Prostate gland (tissue), 2 donors: Measurements from ENCODE around the gene ENTPD5. TPM values are rescaled to one million over a fixed set of nuclear protein-coding genes. Genes with fewer than 3 reads are reported as not detected.

Experiments used
- DNase-seq: peaks from one replicate; pipeline ENCODE4 v3.0.0-alpha.2; 2019; ENCODE audit warnings: low spot score
- H3K27ac ChIP-seq, 2 donors: fragments of 200-600 bp; sonication (generic); 2 replicates each; pipeline ENCODE4 v1.5.1; 2017 to 2019
- H3K27me3 ChIP-seq: fragments of 200-600 bp; sonication (generic); replicated peaks from 2 replicates; pipeline ENCODE4 v1.5.1; 2019; ENCODE audit not compliant: insufficient read depth
- H3K36me3 ChIP-seq, 2 donors: fragments of 200-600 bp; sonication (generic); 1 replicate in 1 of 2; 2 replicates in 1 of 2; pipeline versions ENCODE4 v1.5.1 to v1.8.1; 2017 to 2019
- H3K4me1 ChIP-seq: fragments of 200-600 bp; sonication (generic); replicated peaks from 2 replicates; pipeline ENCODE4 v1.5.1; 2019
- H3K4me3 ChIP-seq, 2 donors: fragments of 200-600 bp; sonication (generic); 2 replicates each; pipeline ENCODE4 v1.5.1; 2017 to 2019
- H3K9me3 ChIP-seq: fragments of 200-600 bp; sonication (generic); 2 replicates; pipeline ENCODE4 v1.5.1; 2017
- POLR2A ChIP-seq: fragments of 450-650 bp; IDR thresholded peaks from one replicate; pipeline ENCODE4 v1.6.1; 2016; ENCODE audit warnings: antibody characterized with exemption, mild to moderate bottlenecking
- POLR2AphosphoS5 ChIP-seq: sonication (generic); formaldehyde crosslinking; IDR thresholded peaks from one replicate; pipeline ENCODE4 v1.6.1; 2017; ENCODE audit warnings: antibody characterized with exemption
- WGBS: methylation state at CpG from one replicate; pipeline ENCODE4 v1.1.5; 2018; 5-methylcytosine and 5-hydroxymethylcytosine counted together
- intact Hi-C: fragments of 100-400 bp; cut with DNase I; formaldehyde crosslinking; loops from one replicate; pipeline ENCODE4 v1.14.2; 2022
- total RNA-seq, 2 donors: library from RNA; depleted of rRNA; stranded (reverse); fragments of >200 nt; gene quantifications; one replicate each; pipeline ENCODE4 v1.1.0, GENCODE V29; 2016
- TF ChIP-seq, protein P1 (sequence below), 4 experiments: fragments of 200-600 bp in 2 of 4; fragments of 450-650 bp in 2 of 4; sonication (generic) in 2 of 4; IDR thresholded peaks; 1 replicate in 3 of 4; 2 replicates in 1 of 4; pipeline ENCODE4 v1.5.1; 2016 to 2019; ENCODE audit warnings: antibody characterized with exemption in 4 of 4, mild to moderate bottlenecking in 2 of 4, moderate library complexity in 2 of 4

Gene ENTPD5
- total RNA-seq, 2 donors from 2014 or later, result 33.4 to 63.6 TPM

DNA sequence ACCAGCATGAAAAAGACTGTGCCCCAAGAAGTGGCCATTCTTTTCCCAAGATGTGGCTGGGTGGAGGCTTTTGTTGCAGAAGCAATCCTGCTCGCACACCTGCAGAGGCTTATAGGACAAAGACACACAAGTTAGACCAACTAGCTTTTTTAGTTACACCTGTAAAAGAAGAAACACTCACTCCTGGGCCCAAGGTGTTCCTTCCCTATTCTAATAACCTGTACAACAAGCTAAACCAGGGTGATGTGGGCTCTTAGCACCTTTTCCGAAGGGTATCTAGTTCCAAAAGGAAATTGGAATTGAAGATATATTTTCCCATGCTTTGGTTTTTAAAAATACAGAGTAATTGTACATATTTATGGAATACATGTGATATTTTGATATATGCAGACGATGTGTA is 31.0 kb downstream of the ENTPD5 start:
- Histone ChIP-seq H3K4me3 (no peak overlapping the region), H3K27me3 (no peaks in the 10 kb centered on the region), H3K4me1 (peaks cover 2% of the 10 kb centered on the region), H3K36me3 (no peaks in the 10 kb centered on the region), H3K9me3 (no peaks in the 10 kb centered on the region), H3K27ac (peak overlapping the region in 1 of 2 donors; percentile 56)
- WGBS, result 57% methylated on average over 3 of the region's 3 CpGs
- TF ChIP-seq POLR2A (no peak), POLR2AphosphoS5 (peak; percentile 74)
- TF ChIP-seq, protein P1, sequence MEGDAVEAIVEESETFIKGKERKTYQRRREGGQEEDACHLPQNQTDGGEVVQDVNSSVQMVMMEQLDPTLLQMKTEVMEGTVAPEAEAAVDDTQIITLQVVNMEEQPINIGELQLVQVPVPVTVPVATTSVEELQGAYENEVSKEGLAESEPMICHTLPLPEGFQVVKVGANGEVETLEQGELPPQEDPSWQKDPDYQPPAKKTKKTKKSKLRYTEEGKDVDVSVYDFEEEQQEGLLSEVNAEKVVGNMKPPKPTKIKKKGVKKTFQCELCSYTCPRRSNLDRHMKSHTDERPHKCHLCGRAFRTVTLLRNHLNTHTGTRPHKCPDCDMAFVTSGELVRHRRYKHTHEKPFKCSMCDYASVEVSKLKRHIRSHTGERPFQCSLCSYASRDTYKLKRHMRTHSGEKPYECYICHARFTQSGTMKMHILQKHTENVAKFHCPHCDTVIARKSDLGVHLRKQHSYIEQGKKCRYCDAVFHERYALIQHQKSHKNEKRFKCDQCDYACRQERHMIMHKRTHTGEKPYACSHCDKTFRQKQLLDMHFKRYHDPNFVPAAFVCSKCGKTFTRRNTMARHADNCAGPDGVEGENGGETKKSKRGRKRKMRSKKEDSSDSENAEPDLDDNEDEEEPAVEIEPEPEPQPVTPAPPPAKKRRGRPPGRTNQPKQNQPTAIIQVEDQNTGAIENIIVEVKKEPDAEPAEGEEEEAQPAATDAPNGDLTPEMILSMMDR (IDR thresholded peaks at IDR 0.05), result no peak
- peak; percentile 47 for DNase-seq
- intact Hi-C loops, result no loop called here

DNA sequence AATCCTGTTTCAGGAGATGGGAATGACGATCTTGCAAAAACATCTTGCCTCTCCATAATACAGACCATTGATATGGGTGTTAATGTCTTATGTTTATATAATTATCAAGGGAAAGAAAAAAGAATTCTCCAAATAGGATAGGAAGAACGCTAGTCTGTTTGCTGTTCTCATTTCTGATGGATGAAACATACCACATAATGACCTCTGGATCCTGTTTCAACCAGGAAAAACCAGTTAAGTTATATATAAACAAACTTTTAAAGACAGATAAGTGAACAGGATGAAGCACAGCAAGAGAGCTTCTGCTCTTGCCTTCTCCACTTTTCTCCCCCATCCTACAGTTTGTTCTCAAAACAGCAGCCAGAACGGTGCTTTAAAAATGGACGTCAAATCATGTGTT is 41.2 kb downstream of the ENTPD5 start:
- Histone ChIP-seq H3K4me1 (no peaks in the 10 kb centered on the region), H3K27me3 (no peaks in the 10 kb centered on the region), H3K9me3 (no peaks in the 10 kb centered on the region), H3K27ac (peak overlapping the region; percentile 51 to 70), H3K4me3 (no peak overlapping the region), H3K36me3 (no peaks in the 10 kb centered on the region)
- TF ChIP-seq, protein P1 (IDR thresholded peaks at IDR 0.05), result no peak
- TF ChIP-seq POLR2AphosphoS5, result peak; percentile 24
- TF ChIP-seq POLR2A, result no peak
- intact Hi-C loops, result no loop called here
- DNase-seq, result no peak
- 27% methylated on average over 4 of the region's 4 CpGs for WGBS

DNA sequence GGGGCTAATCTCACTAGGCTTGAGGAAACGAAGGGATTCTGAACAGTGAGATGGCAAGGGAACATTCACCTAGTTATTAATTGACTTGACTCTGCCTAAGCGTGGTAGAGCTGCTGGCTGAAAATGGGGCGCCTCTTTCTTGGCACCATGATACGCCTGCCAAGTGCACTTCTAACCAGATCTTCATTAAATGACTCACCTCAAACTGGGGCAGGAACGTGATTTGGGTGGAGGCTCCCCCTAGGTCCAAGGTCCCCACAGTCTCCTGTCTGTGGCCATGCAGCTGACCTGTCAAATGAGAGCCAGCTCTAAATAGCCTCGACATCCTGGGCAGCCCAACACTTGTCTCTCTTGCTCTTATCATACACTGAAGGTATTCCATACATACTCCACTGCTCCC is 43.0 kb downstream of the ENTPD5 start:
- Histone ChIP-seq H3K36me3 (no peaks in the 10 kb centered on the region), H3K4me3 (no peak overlapping the region), H3K9me3 (no peaks in the 10 kb centered on the region), H3K27ac (no peak overlapping the region), H3K4me1 (no peaks in the 10 kb centered on the region), H3K27me3 (no peaks in the 10 kb centered on the region)
- no peak for DNase-seq
- intact Hi-C loops, result no loop called here
- TF ChIP-seq, protein P1 (IDR thresholded peaks at IDR 0.05), result no peak
- TF ChIP-seq POLR2AphosphoS5 (no peak), POLR2A (no peak)
- 79% methylated on average over 6 of the region's 6 CpGs for WGBS

DNA sequence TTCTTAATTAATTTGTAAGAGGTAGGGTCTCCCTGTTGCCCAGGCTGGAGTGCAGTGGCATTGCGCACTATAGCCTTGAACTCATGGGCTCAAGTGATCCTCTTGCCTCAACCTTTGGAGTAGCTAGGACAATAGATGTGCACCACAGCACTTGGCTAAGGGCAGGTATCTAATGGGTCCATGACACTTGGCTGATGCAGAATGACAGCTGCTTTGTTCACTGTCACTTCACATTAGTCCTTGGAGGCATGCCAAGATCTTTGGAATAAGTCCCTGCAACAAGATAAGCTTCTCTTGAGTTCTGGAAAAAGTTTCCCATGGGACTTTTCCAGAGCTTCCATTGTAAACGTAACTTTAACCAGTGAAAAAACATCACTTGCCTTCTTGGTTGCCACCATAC is 45.6 kb downstream of the ENTPD5 start:
- intact Hi-C loops, result no loop called here
- Histone ChIP-seq H3K36me3 (peaks cover 0 to 4% of the 10 kb centered on the region in 2 donors), H3K27ac (no peak overlapping the region), H3K4me1 (no peaks in the 10 kb centered on the region), H3K9me3 (no peaks in the 10 kb centered on the region), H3K4me3 (no peak overlapping the region), H3K27me3 (no peaks in the 10 kb centered on the region)
- 87% methylated on average over 2 of the region's 2 CpGs for WGBS
- no peak for DNase-seq
- TF ChIP-seq POLR2AphosphoS5, result no peak
- TF ChIP-seq, protein P1 (IDR thresholded peaks at IDR 0.05), result no peak
- TF ChIP-seq POLR2A, result no peak

DNA sequence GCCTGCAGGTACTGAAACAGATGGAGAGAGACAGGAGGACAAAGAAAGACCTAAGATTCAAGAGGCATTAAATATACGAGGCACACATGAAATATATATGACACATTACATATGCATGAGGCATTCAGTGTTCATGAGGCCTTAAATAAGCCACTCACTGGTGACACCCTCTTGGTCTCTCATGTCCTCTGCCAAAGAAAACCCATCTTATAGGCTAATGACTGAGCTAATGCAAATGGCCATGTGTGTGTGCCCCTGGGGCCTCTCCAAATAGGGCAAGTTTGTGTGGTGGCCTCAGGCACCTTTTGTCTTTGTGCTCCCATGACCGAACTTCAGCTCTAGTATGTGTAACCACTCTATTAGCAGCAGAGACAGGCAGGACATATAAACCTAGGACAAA is 50.2 kb downstream of the ENTPD5 start:
- TF ChIP-seq POLR2A (no peak), POLR2AphosphoS5 (no peak)
- TF ChIP-seq, protein P1 (IDR thresholded peaks at IDR 0.05), result no peak
- intact Hi-C loops, result no loop called here
- H3K27me3 ChIP-seq, result no peaks in the 10 kb centered on the region
- H3K9me3 ChIP-seq, result no peaks in the 10 kb centered on the region
- no peak for DNase-seq
- 86% methylated on average over 2 of the region's 2 CpGs for WGBS
- H3K36me3 ChIP-seq, result peaks cover 0 to 4% of the 10 kb centered on the region in 2 donors
- H3K4me1 ChIP-seq, result no peaks in the 10 kb centered on the region
- H3K4me3 ChIP-seq, result no peak overlapping the region
- no peak overlapping the region for H3K27ac ChIP-seq
